HL-60 (cell line): ENCODE results near the gene REXO1.
A peak's percentile ranks its signal among the peaks of the same experiment; 100 is the strongest.

Experiments used
- DNase-seq, 2 experiments: peaks; one replicate each; pipeline ENCODE4 v3.0.0-alpha.2; 2010 to 2020; ENCODE audit warnings: low read depth in 1 of 2, low spot score in 1 of 2
- H3K27ac ChIP-seq: fragments of 250-450 bp; sonication (Bioruptor Pico); replicated peaks from 2 replicates; pipeline ENCODE4 v1.5.1; 2020; ENCODE audit warnings: mild to moderate bottlenecking, moderate library complexity
- H3K27me3 ChIP-seq: fragments of 250-450 bp; sonication (Bioruptor Pico); 2 replicates; pipeline ENCODE4 v1.5.1; 2021; ENCODE audit warnings: mild to moderate bottlenecking, moderate library complexity; ENCODE audit not compliant: insufficient read depth, poor library complexity, severe bottlenecking
- H3K4me3 ChIP-seq: replicated peaks from 2 replicates; pipeline ENCODE4 v1.5.1; 2011; ENCODE audit warnings: mild to moderate bottlenecking, control low read depth, low read length; ENCODE audit not compliant: insufficient read depth
- GABPA ChIP-seq: IDR thresholded peaks from 2 replicates; pipeline ENCODE4 v1.6.1; 2012; ENCODE audit warnings: low read depth
- POLR2AphosphoS5 ChIP-seq: IDR thresholded peaks from 2 replicates; pipeline ENCODE4 v1.6.1; 2012; ENCODE audit warnings: low read depth
- SPI1 ChIP-seq: IDR thresholded peaks from 2 replicates; pipeline ENCODE4 v1.6.1; 2012; ENCODE audit warnings: low read depth, mild to moderate bottlenecking, borderline replicate concordance
- TF ChIP-seq, protein P1 (sequence below): IDR thresholded peaks from 2 replicates; pipeline ENCODE4 v1.6.1; 2012; ENCODE audit warnings: low read depth; ENCODE audit not compliant: insufficient replicate concordance
- TF ChIP-seq, protein P2 (sequence below): IDR thresholded peaks from one replicate; pipeline ENCODE4 v1.5.1; 2011; ENCODE audit warnings: low read length, control low read depth, inconsistent platforms; ENCODE audit not compliant: insufficient read depth

Gene REXO1

GRCh38 chr19:1768248-1768647 lies 80.0 kb downstream of the REXO1 start:
- no peak overlapping the region for H3K4me3 ChIP-seq
- DNase-seq, result peak in 1 of 2 experiments; percentile 18
- peaks cover 58% of the 10 kb centered on the region for H3K27me3 ChIP-seq
- TF ChIP-seq, protein P1, sequence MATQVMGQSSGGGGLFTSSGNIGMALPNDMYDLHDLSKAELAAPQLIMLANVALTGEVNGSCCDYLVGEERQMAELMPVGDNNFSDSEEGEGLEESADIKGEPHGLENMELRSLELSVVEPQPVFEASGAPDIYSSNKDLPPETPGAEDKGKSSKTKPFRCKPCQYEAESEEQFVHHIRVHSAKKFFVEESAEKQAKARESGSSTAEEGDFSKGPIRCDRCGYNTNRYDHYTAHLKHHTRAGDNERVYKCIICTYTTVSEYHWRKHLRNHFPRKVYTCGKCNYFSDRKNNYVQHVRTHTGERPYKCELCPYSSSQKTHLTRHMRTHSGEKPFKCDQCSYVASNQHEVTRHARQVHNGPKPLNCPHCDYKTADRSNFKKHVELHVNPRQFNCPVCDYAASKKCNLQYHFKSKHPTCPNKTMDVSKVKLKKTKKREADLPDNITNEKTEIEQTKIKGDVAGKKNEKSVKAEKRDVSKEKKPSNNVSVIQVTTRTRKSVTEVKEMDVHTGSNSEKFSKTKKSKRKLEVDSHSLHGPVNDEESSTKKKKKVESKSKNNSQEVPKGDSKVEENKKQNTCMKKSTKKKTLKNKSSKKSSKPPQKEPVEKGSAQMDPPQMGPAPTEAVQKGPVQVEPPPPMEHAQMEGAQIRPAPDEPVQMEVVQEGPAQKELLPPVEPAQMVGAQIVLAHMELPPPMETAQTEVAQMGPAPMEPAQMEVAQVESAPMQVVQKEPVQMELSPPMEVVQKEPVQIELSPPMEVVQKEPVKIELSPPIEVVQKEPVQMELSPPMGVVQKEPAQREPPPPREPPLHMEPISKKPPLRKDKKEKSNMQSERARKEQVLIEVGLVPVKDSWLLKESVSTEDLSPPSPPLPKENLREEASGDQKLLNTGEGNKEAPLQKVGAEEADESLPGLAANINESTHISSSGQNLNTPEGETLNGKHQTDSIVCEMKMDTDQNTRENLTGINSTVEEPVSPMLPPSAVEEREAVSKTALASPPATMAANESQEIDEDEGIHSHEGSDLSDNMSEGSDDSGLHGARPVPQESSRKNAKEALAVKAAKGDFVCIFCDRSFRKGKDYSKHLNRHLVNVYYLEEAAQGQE, result no peak
- TF ChIP-seq, protein P2, sequence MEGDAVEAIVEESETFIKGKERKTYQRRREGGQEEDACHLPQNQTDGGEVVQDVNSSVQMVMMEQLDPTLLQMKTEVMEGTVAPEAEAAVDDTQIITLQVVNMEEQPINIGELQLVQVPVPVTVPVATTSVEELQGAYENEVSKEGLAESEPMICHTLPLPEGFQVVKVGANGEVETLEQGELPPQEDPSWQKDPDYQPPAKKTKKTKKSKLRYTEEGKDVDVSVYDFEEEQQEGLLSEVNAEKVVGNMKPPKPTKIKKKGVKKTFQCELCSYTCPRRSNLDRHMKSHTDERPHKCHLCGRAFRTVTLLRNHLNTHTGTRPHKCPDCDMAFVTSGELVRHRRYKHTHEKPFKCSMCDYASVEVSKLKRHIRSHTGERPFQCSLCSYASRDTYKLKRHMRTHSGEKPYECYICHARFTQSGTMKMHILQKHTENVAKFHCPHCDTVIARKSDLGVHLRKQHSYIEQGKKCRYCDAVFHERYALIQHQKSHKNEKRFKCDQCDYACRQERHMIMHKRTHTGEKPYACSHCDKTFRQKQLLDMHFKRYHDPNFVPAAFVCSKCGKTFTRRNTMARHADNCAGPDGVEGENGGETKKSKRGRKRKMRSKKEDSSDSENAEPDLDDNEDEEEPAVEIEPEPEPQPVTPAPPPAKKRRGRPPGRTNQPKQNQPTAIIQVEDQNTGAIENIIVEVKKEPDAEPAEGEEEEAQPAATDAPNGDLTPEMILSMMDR, result no peak
- TF ChIP-seq SPI1, result no peak
- no peak for TF ChIP-seq GABPA
- TF ChIP-seq POLR2AphosphoS5, result no peak
- H3K27ac ChIP-seq, result no peak overlapping the region

- DNase-seq, result peak in 1 of 2 experiments; percentile 19
- Histone ChIP-seq H3K27ac (no peak overlapping the region), H3K27me3 (peaks cover 61% of the 10 kb centered on the region), H3K4me3 (no peak overlapping the region)
- TF ChIP-seq, protein P2, result peak; percentile 76
- no peak for TF ChIP-seq POLR2AphosphoS5
These were observed 80.8 kb downstream of the REXO1 start for GRCh38 chr19:1767464-1767933.

GRCh38 chr19:1766800-1767352 lies 81.4 kb downstream of the REXO1 start:
- peaks cover 67% of the 10 kb centered on the region for H3K27me3 ChIP-seq

More at GRCh38 chr19:1766800-1767352, 81.4 kb downstream of the REXO1 start:
- DNase-seq, result peak in 1 of 2 experiments; percentile 41
- TF ChIP-seq, protein P1, result no peak
- TF ChIP-seq SPI1, result no peak
- no peak for TF ChIP-seq POLR2AphosphoS5
- TF ChIP-seq GABPA, result no peak
- TF ChIP-seq, protein P2, result no peak
- Histone ChIP-seq H3K27ac (no peak overlapping the region), H3K4me3 (no peak overlapping the region)
